ENCODE data around the gene ZNF438.

Gene ZNF438

DNA sequence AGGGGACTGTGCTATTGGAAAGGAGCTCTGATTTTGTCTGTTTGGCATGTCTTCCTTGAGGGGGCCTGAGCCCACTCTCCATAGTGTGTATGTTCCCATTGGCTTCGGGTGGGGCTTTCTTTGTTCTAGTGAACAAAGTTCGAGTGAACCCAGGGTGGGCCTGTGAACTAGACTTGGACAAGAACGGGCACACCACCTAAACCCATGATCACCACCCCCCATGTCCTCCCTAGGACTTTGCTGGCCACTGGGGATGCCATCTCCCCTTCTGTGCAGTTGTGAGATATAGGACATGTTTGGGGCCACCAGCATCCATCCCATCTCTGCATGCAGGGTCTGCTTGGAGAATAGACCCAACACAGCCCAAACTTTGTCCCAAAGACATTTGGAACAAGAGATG is 206.6 kb downstream of the ZNF438 start:
- DNase-seq (ENCODE audit: low read depth), result no peak

DNA sequence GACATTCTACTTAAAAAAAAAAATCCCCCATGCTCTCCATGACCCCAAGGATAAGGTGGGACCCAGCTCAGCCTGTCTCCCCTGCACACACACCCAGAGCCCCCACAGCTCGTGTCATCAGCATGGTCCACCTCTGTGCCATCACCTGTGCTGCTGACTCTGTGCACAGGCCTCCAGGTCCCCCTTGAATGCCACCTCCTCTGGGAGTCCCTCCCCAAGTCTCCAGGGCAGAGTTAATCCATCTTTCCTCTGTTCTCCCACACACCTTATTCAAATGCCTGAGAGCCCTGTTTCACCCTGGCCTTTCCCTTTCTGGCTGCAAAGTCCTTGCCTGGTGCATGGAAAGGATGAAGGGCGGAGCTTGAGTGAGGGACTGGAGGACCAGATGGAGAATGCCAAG is 208.0 kb downstream of the ZNF438 start:
- no peak for DNase-seq (ENCODE audit: low read depth)

DNA sequence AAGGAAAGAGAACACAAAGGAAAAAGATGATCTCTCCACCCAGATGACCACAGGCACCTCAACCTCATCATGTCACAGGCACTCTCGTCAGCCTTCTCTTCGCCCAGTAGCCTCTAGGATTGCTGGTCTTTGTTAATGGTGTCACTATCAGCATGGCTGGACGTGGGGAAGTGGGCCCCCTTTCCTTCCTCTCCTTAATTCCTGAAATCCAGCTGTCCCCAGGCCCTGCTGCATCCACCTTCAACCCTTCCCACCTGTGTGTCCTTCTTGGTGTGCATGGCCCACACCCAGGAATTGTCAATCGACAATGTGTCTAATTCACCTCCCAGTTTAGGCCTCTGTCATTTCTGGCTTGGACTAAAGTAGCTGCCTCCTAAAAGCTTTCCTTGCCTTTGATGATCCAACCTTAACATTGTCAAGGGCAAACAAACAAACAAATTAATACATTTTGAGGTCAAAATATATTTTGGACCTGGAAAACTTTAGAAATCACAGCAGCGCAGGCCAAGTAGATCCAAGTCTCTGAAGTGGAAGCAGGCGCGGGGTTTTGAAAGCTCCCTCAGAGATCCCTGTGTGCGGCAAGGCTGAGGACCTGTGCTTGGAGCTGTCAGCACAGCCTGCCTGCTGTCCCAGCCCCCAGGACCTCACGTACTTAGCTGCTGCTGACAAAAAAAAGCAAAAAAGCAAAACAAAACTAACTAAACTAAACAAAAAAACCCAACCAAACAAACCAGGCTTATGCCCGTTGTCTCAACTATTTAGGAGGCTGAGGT is 208.8 kb downstream of the ZNF438 start:
- DNase-seq (ENCODE audit: low read depth), result no peak

DNA sequence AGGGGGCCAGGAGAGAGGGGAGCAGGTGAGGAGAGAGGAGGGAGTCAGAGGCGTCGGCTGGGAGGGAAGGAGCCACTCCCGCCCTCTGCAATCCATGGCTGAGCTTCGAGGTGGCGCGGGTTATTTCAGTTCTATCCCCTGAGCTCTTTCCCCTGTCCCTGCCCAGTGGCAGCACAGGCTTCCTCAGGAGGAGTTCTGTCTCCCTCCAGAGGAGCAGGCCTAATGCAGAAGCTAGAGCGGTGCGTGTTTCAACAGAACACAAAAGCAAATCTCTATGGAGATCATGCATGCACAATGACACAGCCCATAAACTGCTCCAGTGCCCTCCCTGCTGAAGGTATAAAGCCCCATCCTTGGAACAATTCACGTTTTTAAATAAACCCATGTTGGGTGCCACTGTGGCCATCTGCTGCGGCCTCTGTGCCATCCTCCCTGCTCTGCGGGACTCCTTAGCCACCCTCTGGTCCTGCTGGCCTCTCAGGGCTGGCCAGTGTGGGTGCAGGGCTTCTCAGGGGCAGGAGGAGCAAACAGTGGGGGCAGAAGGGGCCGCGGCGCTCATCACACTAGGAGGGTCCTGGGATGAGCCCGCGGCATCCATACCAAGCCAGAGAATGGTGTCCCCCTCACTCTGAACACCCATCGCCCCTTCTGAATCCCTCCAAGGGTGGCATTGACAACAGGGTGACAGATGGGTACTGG is 209.5 kb downstream of the ZNF438 start:
- no peak for DNase-seq (ENCODE audit: low read depth)

DNA sequence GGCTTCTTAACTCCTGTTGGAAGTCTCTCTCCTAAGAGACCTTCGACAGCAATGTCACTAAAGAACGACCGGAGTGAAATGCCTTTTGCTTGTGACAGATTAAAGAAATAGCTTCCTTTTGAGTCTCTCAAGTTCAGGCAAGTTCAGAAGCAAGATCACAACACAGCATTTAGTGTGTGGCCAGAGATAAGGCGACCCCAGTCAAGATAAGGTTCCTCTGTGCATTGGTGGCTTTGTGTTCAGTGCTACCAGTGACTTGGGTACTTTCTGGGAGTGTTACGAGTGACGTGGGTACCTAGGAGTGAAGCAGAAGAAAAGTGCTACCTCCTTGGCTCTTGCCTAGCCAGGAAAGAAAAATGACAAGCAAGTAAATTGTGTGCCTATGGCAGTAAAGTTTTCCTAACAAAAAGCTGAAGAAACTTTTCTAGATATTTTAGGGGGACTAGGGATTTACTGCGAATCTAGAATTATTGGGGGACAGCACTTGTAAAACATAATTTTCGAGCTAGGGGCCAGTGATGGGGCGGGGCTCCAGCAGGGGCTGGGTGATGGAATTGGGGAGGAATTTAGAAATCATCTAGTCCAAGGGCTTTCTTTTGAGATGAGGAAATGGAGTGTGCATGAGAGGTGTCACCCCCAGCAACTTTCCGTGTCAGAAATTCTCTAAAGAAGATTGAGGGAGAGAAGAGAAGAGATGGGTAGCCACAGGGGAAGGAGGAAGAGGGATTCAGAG is 210.2 kb downstream of the ZNF438 start:
- no peak for DNase-seq (ENCODE audit: low read depth)

DNA sequence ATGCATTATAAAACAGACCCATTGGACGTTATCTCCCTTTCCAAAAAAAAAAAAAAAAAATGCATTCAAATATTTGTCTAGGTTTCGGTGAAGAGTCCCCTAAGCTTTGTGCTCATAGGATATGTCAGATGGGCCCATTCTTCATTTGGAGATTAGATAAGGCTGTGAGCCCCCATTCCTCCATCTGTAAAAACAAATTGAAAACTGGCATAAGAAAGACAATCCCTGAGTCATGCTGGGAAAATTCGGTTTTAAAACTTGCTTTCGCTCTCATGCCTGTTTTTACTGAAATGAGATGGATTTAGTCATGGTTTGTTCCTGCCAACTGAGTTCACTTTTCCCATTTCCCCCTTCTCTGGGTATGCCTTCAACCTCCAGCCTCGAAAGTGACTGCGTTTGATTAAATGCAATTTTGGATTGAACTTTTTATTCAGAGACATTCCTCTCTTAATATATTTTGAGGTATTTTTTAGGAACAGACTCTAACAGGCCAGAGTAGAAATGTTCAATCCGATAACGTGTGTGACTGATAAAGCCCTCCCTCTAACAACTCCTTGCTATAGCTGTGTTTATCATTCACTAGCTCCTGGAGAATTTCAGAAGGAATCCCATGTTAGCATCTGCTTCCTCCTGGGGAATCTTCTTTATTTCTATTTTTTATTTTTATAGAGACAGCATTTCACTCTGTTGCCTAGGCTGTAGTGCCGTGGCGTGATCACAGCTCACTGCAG is 211.2 kb downstream of the ZNF438 start:
- no peak for DNase-seq (ENCODE audit: low read depth)

DNA sequence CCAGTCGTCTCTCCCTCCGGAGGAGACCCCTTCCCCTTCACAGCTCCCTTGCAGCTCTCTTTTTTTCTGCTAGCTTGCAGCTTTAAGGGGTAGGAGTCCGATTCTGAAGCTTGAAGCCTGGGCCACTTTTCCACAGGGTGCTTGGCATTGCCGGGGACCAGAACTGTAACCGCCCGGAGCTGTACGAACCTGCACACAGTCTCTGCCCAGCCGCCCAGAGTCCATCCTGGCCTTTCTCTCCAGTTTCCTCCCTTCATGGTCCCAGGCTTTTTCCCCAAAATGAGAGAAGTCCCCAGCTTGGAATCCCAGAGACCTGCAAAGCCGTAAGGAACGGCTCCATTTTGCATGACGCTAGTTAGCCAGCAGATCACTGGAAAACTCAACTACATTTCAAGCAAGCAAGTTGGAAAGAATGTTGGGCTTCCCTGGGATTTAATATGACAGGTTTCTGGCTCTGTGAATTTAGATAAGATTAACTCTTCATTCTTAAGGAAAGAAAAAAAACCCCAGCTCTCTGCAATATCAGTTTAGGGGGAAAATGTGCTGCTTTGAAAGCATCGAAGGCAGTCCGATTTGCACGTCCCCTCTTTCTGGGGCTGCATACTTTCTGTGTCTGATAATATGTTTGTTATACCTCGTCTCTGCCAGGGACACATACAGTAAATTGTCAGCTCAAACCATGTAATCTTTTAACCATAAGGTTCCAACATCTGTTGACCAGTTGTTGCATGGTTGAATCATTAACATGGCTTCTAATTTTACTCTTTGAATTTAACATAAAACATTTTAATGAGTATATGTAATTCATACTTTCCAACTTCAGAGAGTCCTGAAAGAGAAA is 212.1 kb downstream of the ZNF438 start:
- no peak for DNase-seq (ENCODE audit: low read depth)

DNA sequence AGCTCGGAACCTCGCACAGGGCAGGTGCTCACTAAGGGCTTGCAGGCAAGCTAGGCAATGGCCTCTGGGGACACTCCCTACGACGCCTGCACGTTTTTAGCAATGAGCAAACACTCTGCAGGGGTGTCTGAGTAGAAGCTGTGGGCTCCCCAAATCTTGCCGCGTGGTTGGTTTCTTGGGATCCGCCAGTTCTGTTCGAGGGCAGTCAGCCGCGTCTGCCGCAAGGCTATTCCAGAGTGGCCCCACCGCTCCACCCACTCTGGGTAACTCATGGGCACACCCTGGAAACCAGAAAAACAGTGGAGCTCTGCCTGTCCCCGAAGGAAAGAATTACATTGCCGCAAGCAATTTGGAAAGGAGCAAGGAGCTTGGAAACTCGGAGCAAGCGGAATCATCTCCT is 212.8 kb downstream of the ZNF438 start:
- no peak for DNase-seq (ENCODE audit: low read depth)

DNA sequence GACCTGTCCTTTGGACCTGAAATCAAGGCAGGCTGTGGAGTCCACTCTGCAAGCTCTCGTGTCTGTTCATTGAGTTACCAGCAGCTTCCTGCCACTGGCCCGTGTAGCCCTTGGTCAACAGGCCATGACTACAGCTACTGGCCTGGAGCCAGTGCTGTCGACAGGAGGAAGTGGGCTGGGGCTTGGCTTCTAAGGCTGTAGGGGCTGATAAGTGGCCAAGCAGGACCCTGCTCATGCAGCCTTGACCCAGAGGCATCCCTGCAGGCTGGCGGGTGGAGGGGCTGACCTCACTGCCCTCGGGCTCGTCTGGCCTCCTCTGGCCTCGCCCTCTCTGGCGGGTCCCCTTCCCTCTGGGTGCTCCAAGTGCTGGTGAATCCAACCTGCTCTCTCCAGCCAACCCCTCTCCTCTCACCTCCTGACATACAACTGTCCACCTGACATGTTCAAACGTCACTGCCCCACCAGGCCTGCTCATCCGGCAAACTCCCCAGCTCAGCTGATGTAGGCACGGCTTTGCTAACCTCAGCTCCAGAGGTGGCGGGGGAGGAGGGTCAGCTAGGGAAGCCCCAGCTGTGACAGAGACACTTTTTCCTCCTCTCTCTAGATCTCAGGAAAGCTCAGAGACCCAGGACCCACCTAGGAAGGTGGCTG is 213.5 kb downstream of the ZNF438 start:
- no peak for DNase-seq (ENCODE audit: low read depth)

DNA sequence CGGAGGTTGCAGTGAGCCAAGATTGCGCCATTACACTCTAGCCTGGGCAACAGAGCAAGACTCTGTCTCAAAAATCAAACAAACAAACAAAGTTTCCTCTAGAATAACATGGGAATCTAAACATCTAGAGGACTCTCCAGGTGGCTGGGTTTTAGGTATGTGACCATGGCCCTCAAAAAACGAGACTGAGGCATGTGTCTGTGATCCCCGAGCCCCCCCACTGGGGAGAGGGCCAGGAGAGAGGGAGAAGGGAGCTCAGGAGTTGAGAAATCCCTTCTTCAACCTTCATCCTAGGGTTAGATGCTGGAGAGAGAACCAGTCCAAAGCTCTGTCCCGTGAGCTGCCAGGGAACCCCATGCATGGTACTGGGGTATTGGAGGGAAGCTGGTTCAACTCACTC is 214.1 kb downstream of the ZNF438 start:
- no peak for DNase-seq (ENCODE audit: low read depth)

DNA sequence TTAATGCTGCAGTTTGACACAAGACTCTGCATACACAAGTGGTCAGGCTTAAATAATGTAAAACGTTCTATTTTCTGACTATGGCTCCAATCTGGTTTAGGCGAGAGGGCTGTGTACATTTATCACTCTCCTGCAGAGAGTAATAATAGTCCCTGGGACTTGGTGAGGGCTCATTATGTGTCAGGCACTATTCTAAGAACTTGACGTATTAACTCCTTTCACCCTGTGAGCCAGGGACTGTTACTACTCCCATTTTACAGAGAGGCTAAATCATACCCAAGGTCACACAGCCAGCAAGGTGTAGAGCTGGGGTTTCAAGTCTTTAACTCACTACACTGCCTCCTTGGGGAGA is 214.9 kb downstream of the ZNF438 start:
- no peak for DNase-seq (ENCODE audit: low read depth)

DNA sequence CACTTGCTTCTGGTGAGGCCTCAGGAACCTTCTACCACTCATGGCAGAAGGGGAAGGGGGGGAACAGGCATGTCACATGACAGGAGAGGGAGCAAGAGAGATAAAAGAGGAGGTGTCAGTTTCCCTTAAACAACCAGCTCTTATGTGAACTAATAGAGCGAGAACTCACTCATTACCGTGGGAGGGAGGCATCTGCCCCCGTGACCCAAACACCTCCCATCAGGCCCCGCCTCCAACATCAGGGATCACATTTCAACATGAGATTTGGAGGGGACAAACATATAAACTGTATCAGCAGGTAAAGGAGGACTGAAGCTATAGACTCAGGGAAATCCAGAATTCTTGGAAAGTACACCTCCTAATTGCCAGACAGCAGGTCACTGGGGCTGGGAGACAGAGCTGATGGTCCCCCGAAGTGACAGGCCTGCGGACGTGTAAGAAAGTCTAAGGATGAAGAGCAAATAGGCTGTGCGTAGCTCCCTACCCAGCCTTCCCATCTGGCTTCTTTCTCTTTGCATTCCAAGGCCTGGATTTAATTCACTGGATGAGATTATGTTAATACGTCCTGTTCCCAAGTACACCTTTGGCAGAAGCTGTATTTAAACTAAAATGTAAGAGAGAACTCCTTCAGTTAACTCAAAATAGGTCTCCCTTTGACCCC is 215.4 kb downstream of the ZNF438 start:
- no peak for DNase-seq (ENCODE audit: low read depth)

DNA sequence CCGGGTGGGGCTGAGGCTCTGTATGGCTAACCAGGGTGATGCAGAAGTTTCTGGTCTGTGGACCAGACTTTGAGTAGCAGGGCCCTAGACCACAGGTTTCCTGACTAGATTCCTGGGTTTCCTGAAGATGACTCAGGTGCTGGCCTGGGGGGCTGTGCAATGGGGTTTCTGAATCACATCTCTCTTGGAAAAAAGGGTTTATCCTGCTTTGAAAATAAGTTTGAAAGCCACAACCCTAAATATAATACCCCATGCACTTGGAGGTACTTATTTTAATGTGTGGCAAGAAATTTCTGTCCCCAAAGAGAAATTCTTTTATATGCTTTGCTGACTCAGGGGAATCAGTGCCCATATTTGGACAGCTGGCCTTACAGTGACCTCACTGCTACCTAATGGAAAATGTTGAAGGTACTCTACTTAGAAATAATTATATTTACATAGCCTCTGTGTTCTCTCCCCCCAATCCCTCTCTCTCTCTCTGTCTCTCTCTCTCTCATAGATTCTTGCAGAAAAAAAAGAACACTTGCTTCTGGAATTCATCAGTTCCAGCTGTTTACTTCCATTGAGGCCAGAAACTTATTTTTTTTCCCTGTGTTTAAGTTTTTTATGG is 217.7 kb downstream of the ZNF438 start:
- no peak for DNase-seq (ENCODE audit: low read depth)

DNA sequence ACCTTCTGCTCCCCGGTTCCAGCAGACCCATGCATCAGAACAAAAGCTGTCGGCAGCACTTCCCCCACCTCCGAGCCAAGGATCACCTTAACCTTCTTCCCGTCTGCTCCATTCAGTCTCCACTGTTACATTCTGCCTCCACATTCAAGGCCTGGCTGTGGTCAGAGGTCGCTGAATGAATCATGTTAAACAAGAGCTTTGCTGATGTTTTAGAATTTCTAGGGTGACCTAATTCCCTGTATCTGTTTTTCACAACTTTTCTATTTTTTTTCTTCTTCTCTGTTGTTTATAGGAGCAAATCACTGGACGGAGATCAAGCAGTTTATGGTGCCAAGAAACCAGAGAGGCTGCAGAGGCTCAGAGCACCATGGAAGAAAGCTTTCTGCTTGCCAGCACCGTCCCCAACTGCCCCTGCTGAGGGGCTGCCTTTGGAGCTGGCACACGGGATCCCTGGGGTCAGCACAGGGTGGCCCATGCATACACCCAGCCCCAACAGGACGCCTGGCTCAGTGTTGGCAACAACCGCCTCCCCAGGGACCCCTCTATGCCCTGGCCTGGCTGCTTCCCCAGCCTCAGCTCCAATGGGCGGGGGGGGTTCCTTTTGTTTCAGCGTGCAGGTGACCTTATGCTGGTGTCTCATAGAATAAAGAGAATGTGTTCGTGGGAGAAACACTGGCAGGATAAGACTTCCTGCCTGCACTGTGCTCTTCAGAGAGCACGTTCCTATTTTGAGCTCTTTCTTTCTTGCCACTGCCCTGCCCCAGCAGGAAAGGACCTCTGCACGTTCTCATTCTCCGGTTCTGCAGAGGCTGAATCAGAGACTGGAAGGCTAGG is 219.4 kb downstream of the ZNF438 start:
- DNase-seq (ENCODE audit: low read depth), result no peak

DNA sequence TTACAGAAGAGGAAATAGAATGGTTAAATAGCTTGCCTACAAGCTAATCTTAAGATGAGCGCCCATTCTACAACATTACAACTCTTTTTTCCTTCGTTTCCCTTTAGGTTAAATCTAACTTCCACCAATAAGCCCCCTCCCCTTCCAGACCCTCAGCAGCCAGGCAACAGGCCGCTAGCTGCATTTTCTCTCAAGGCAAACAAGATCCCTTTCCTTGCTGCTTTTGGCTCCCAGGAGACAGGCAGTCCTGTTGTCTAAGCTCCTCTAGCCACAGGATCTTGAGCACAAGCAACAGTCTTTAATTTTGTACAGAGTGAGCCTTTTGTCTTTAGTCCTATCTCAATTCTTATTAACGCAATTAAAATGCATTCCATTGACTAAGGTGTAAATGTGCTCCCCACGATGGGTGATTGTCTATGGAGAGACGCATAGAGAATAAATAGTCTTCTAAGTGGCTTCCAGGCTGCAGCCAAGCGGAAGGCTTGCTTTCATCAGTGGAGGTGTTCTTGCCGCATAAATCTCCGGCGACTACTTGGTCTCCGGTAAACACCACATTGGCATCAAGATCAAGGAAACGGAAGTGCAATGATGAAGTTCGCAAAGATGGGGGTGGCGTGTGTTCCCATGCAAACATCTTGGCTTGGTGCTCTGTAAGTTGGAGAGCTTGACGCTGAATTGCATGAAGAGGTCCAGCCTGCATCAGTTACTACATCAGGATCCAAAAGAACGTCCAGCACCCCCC is 220.2 kb downstream of the ZNF438 start:
- DNase-seq (ENCODE audit: low read depth), result no peak

DNA sequence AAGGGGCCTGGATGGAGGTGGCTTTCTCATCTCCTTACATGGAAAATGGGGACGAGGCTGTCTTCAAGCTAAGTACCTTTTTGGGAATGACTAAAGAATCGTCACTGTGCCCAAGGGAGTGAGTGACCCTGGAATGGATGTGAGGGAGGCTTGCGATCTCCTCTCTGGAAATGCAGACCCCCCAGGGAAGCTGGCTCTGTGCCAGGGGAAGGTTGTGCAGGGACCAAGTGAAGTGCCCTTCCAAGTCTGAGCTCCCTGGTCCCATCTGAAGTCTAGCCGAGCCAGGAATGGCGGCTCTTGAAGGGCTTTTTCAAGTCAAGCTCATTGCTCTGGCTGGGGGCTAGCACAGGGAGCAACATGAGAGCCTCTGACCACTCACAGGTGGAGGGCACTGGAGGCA is 221.2 kb downstream of the ZNF438 start:
- DNase-seq (ENCODE audit: low read depth), result no peak

DNA sequence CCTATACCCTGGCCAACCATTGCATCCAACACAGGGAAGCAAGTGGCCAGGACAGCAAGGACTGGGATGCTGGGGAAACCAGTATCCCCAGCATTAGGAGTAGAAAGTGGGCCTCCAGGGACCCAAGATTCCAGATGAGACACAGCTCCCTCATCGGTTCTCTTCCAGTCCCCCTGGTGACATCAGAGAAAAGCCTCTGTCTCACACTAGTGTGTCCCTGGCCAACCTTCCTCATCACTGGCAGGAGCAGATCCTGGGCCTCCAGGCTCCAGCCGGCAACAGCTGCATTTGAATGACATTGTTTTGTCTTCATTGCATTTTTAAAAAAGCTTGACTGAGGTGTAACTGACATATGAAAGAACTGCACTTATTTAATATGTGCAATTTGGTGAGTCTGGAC is 224.8 kb downstream of the ZNF438 start:
- no peak for DNase-seq (ENCODE audit: low read depth)

DNA sequence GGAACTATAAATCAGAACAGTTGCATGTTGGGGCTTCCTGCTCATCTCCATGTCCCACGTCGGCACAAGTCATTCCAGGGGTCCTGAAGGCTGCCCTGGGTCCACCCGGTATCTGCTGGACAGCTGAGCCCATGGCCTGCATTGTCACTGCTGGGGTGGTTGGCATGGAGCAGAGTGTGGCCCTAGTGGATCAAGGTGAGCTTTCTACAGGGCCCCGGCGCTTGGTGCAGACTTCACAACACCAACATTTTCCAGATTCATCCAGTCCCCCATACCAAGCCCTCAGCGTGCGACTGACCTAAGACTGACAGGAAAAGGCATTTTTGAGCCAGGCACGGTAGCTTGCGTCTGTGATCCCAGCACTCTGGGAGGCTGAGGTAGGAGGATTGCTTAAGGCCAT is 226.6 kb downstream of the ZNF438 start:
- no peak for DNase-seq (ENCODE audit: low read depth)
